ENCODE data around the gene LPAR2. TPM values are rescaled to one million over a fixed set of nuclear protein-coding genes. Genes with fewer than 3 reads are reported as not detected.

LPAR2 gene
- total RNA-seq, 3 donors from 2014 or later, result 10.9 to 30.0 (median 17.1) TPM

DNA sequence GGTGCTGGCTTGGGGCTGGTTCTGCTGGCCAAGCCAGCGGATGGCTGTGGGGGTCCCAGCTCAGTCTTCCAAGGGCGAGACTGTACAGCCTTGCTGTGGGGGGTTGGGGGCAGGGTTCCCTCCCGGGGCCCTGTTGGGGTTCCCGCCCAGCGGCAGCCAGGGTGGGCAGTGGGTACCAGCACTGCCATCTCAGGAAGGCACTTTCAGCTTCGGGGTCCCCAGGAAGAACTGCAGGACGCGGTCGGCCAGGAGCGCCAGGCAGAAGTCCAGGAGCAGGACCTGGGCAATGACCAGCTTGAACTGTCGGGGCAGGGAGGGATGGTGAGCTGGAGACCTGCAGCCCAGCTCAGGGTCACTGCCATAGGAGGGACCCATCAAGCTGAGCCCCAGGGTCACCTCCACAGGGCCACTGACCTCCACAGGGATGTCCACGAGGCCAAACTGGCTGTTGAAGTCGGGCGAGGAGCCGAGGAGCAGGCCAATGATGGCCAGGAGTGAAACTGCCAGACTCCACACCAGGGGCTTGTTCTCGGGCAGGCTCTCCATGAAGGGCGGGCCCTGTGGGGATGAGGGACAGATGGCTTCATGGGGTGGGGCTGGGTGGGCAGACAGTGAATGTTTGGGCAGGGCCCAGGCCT is 17.3 kb upstream of the LPAR2 start:
- TF ChIP-seq, protein P1, sequence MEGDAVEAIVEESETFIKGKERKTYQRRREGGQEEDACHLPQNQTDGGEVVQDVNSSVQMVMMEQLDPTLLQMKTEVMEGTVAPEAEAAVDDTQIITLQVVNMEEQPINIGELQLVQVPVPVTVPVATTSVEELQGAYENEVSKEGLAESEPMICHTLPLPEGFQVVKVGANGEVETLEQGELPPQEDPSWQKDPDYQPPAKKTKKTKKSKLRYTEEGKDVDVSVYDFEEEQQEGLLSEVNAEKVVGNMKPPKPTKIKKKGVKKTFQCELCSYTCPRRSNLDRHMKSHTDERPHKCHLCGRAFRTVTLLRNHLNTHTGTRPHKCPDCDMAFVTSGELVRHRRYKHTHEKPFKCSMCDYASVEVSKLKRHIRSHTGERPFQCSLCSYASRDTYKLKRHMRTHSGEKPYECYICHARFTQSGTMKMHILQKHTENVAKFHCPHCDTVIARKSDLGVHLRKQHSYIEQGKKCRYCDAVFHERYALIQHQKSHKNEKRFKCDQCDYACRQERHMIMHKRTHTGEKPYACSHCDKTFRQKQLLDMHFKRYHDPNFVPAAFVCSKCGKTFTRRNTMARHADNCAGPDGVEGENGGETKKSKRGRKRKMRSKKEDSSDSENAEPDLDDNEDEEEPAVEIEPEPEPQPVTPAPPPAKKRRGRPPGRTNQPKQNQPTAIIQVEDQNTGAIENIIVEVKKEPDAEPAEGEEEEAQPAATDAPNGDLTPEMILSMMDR (IDR thresholded peaks at IDR 0.05), result no peak
- no peaks in the 10 kb centered on the region for H3K4me1 ChIP-seq (ENCODE audit: low read depth)
- DNase-seq (no peak), ATAC-seq (no peak)
- no peak overlapping the region for H3K4me3 ChIP-seq
- intact Hi-C loops (cut with DNase I, micrococcal nuclease), result no loop called here
- H3K36me3 ChIP-seq (ENCODE audit: low read depth), result no peaks in the 10 kb centered on the region
- no peaks in the 10 kb centered on the region for H3K9me3 ChIP-seq

DNA sequence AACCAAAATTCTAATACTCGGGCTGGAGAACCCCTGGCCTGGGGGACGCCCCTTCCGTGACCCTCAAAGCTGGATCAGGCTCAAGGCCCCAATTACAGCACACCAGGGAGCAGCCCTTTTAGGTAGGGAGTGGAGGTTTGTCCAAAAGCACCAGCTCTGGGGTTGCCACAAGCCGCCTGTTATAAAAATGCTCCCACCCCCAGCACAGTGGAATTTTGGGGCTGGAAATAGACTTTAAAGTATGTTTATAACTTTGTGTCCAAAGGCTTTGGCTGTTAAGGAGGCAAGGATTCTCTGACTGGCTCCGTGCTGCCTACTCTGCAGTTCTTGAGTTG is 16.0 kb upstream of the LPAR2 start:
- Histone ChIP-seq H3K4me1 (ENCODE audit: low read depth) (no peaks in the 10 kb centered on the region), H3K9me3 (no peaks in the 10 kb centered on the region), H3K4me3 (no peak overlapping the region), H3K36me3 (ENCODE audit: low read depth) (no peaks in the 10 kb centered on the region)
- intact Hi-C loops (cut with DNase I, micrococcal nuclease), result loop anchor here (5.0 kb wide), 1 partner anchor 112 kb away; no protein-coding TSS in a partner anchor
- no peak for ATAC-seq
- no peak for DNase-seq
- TF ChIP-seq, protein P1 (IDR thresholded peaks at IDR 0.05), result no peak

DNA sequence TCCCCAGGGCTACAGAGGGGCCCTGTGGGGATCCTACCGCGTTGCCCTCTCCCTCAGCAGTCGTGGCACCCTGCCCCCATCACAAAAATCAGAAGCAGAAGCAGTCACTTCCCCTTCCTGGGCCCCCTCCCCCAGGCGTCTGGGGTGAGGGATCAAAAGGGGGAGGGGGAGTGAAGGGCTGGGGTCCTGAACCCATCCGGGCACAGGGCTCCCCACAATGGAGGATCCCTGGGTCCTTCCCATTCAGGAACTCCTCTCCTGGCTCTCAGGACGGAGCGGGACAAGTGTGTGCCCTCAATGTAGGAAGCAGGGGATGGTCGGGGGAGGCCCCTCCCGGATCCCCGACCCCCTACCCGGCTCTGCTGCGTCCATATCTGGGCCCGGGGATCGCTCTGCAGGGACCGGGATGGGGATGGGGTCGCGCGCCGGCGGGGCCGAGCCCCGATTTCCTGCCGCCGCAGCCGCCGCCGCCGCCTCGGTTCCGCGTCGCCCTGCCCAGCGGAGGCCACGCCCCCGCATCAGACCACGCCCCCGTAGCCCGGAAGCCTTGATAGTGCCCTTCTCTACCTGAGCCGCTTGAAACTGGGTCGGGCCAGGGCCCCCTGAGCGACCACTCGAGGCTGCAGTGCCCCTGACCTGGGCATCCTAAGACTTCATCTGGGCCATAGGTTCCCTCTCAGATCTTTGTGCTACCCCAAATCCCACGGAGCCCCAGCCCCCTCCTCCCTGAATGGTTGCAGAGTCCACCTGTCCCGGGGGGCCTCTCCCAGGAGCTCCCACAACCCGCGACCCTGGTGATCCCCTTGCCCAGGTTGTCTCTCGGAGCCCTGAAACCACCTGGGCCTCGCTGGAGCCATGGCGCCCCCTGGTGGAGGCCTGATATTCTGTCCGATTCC is 15.4 kb upstream of the LPAR2 start, which contains the start of gene GMIP:
Gene GMIP (minus strand): TSS at position 500 of the 896 bp plus-strand sequence. CDS start 128 bp downstream, at position 372.
- peak; percentile 96 for ATAC-seq
- intact Hi-C loops (cut with DNase I, micrococcal nuclease), result loop anchor here (5.0 kb wide), 1 partner anchor 111 kb away; no protein-coding TSS in a partner anchor

DNA sequence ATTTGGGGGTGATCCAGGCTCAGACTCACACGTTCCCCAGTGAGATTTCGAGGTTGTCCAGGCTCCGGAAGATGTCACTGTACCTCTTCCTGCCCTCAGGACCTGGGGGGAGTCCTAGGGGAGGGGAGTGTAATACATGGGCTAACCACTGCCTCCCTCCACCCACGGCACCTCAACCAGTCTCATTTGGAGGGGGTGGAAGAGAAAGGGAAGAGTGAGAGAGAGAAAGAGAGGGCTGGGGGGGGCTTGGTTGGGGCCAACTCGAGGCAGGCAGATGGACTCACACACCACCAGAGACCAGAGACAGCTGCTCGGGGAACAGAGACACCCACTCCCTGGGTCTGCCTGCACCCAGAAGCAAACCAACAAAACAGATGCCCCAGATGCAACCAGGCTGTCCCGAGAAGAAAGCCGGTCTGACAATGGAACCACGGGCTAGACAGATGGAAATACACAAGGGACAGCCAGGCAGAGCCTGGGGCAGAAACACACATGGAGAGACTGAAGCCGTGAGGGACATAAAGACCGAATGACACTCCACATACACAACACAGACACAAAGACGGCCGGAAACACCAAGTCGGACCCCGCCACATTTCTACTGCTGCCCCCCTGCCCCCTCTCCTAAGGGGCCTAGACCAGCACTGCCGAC is 14.6 kb upstream of the LPAR2 start:
- H3K4me1 ChIP-seq (ENCODE audit: low read depth), result no peaks in the 10 kb centered on the region
- H3K9me3 ChIP-seq, result no peaks in the 10 kb centered on the region
- peak overlapping the region; percentile 65 for H3K4me3 ChIP-seq
- intact Hi-C loops (cut with DNase I, micrococcal nuclease), result loop anchor here (5.0 kb wide), 1 partner anchor 110 kb away; no protein-coding TSS in a partner anchor
- DNase-seq (no peak), ATAC-seq (peak; percentile 20)
- no peaks in the 10 kb centered on the region for H3K36me3 ChIP-seq (ENCODE audit: low read depth)
- TF ChIP-seq, protein P1 (IDR thresholded peaks at IDR 0.05), result no peak

More for the DNA sequence above, 15.4 kb upstream of the LPAR2 start, which contains the start of gene GMIP:
- Histone ChIP-seq H3K9me3 (no peaks in the 10 kb centered on the region), H3K4me3 (peak within 1 kb of the TSS; percentile 65), H3K36me3 (ENCODE audit: low read depth) (no peaks in the 10 kb centered on the region), H3K4me1 (ENCODE audit: low read depth) (no peaks in the 10 kb centered on the region)
- peak; percentile 94 for DNase-seq
- TF ChIP-seq, protein P1 (IDR thresholded peaks at IDR 0.05), result peak; percentile 70

DNA sequence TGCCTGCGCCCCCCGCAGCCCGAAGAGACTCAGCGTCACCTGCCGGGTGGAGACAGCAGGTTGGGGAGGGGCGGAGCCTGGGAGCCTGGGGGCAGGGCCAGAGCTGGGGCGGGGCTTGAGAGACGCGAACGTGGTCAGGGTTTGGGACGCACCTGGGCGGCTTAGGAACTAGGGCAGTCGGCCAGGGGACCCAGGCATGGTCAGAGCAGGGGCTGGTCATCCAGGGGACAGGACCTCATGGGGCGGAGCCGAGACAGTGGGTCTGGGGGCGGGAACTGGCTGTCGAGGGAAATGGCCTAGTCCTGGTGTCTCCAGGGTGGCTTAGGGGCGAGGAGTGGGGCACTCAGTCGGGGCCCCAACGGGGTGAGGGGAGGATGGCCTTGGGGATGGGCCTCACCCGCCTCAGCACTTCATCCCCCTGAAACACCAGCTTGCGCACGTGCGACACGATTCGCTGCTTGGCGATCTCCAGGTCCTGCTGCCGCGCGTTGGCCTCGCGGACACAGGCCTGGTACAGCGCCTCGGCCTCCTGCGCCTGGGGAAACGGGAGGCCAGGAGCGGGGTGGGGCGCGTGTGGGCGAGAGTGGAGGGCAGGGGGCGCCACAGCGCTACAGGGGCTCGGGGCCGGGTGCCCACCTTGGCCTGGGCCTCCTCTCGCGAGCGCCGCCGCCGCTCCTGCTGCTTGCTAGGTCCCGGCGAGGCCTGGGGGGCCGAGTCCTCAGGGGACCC is 9.7 kb upstream of the LPAR2 start:
- TF ChIP-seq, protein P1 (IDR thresholded peaks at IDR 0.05), result no peak
- no peak for ATAC-seq
- peak in 2 of 3 donors; percentile 41 to 59 for DNase-seq
- Histone ChIP-seq H3K9me3 (no peaks in the 10 kb centered on the region), H3K4me1 (ENCODE audit: low read depth) (no peaks in the 10 kb centered on the region), H3K4me3 (no peak overlapping the region), H3K36me3 (ENCODE audit: low read depth) (no peaks in the 10 kb centered on the region)
- intact Hi-C loops (cut with DNase I, micrococcal nuclease), result no loop called here

Measured in mucosa of descending colon (tissue), 3 donors.